ENCODE data around the gene DCUN1D1. TPM values are rescaled to one million over a fixed set of nuclear protein-coding genes. Genes with fewer than 3 reads are reported as not detected.

DCUN1D1 gene
- total RNA-seq, 2 experiments from 2014 or later = 12.7 to 43.9 TPM

DNA sequence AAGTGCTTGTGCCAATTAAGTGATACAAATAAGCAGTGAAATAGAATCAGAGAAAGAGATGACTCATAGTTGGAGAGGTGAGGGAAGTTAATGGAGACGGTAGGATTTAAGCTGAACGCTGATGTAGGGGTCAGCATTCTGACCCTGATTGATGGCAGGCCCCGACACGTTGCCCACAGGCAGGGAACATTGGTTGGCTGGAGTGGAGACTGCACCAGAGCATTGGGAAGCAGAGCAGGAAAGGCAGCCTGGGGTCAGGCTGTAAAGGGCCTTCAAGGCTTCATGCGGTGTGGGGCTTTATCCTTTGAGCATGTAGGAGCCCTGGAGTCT is 68.6 kb downstream of the DCUN1D1 start:
- no peak overlapping the region for H3K4me3 ChIP-seq (ENCODE audit: low read depth, low read length, poor library complexity, severe bottlenecking)
- ChIA-PET POLR2A (no interaction called here), CTCF (ENCODE audit: unreplicated experiment) (no interaction called here)
- H3K4me1 ChIP-seq (ENCODE audit: insufficient read depth, low read length, poor library complexity, severe bottlenecking) = peaks cover 44% of the 10 kb centered on the region
- peaks cover 38% of the 10 kb centered on the region for H3K36me3 ChIP-seq (ENCODE audit: insufficient read depth, low read length)
- no peak for DNase-seq (ENCODE audit: low spot score)
- no peaks in the 10 kb centered on the region for H3K79me2 ChIP-seq (ENCODE audit: insufficient read depth, low read depth, low read length)
- intact Hi-C loops (cut with micrococcal nuclease; ENCODE audit: unreplicated experiment) = loop anchor here (5.0 kb wide), 4 partner anchors 186 to 471 kb away; partner anchors contain the start of genes LAMP3 and MCCC1
- H3K9me3 ChIP-seq (ENCODE audit: low read length) = no peaks in the 10 kb centered on the region
- H2AFZ ChIP-seq (ENCODE audit: low read length) = no peak overlapping the region
- no peak overlapping the region for H3K4me2 ChIP-seq (ENCODE audit: low read length)
- BruUV-seq (replicated peaks) = no TSS peak
- no peaks in the 10 kb centered on the region for H3K9me2 ChIP-seq (ENCODE audit: insufficient read depth, low read length)
- TF ChIP-seq EZH2phosphoT487 (IDR thresholded peaks at IDR 0.05; ENCODE audit: borderline replicate concordance, low read depth, low read length) = no peak
- TF ChIP-seq, protein P1, sequence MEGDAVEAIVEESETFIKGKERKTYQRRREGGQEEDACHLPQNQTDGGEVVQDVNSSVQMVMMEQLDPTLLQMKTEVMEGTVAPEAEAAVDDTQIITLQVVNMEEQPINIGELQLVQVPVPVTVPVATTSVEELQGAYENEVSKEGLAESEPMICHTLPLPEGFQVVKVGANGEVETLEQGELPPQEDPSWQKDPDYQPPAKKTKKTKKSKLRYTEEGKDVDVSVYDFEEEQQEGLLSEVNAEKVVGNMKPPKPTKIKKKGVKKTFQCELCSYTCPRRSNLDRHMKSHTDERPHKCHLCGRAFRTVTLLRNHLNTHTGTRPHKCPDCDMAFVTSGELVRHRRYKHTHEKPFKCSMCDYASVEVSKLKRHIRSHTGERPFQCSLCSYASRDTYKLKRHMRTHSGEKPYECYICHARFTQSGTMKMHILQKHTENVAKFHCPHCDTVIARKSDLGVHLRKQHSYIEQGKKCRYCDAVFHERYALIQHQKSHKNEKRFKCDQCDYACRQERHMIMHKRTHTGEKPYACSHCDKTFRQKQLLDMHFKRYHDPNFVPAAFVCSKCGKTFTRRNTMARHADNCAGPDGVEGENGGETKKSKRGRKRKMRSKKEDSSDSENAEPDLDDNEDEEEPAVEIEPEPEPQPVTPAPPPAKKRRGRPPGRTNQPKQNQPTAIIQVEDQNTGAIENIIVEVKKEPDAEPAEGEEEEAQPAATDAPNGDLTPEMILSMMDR (conservative IDR thresholded peaks at IDR 0.05; ENCODE audit: low read length) = no peak
- H4K20me1 ChIP-seq (ENCODE audit: insufficient read depth, low read length) = no peaks in the 10 kb centered on the region
- no peak overlapping the region for H3K27ac ChIP-seq (ENCODE audit: low read depth, low read length, poor library complexity, severe bottlenecking)

GRCh38 chr3:182910936-182911781 is 69.2 kb downstream of the DCUN1D1 start:
- H3K36me3 ChIP-seq (ENCODE audit: insufficient read depth, low read length) = peaks cover 39% of the 10 kb centered on the region
- CTCF ChIA-PET (ENCODE audit: unreplicated experiment) = interaction anchor here (0.6 to 1.3 kb wide), 2 partner anchors 197 to 278 kb away, joined by 3 to 4 read pairs; no protein-coding TSS in a partner anchor
- H3K79me2 ChIP-seq (ENCODE audit: insufficient read depth, low read depth, low read length) = no peaks in the 10 kb centered on the region
- no peaks in the 10 kb centered on the region for H4K20me1 ChIP-seq (ENCODE audit: insufficient read depth, low read length)
- no peak overlapping the region for H3K4me3 ChIP-seq (ENCODE audit: low read depth, low read length, poor library complexity, severe bottlenecking)
- no peaks in the 10 kb centered on the region for H3K9me3 ChIP-seq (ENCODE audit: low read length)
- peaks cover 49% of the 10 kb centered on the region for H3K4me1 ChIP-seq (ENCODE audit: insufficient read depth, low read length, poor library complexity, severe bottlenecking)
- TF ChIP-seq, protein P1 (conservative IDR thresholded peaks at IDR 0.05; ENCODE audit: low read length) = no peak
- TF ChIP-seq EZH2phosphoT487 (IDR thresholded peaks at IDR 0.05; ENCODE audit: borderline replicate concordance, low read depth, low read length) = no peak
- no TSS peak for BruUV-seq (replicated peaks)
- H2AFZ ChIP-seq (ENCODE audit: low read length) = no peak overlapping the region
- POLR2A ChIA-PET = interaction anchor here (0.5 to 1.8 kb wide), 6 partner anchors 13 to 209 kb away, joined by 3 to 4 read pairs (median 3); no protein-coding TSS in a partner anchor
- H3K27ac ChIP-seq (ENCODE audit: low read depth, low read length, poor library complexity, severe bottlenecking) = no peak overlapping the region
- no peaks in the 10 kb centered on the region for H3K9me2 ChIP-seq (ENCODE audit: insufficient read depth, low read length)
- no peak overlapping the region for H3K4me2 ChIP-seq (ENCODE audit: low read length)
- DNase-seq (ENCODE audit: low spot score) = no peak
- intact Hi-C loops (cut with micrococcal nuclease; ENCODE audit: unreplicated experiment) = loop anchor here (5.0 kb wide), 4 partner anchors 186 to 471 kb away; partner anchors contain the start of genes LAMP3 and MCCC1
